ENCODE results near the gene RGL3. TPM values are rescaled to one million over a fixed set of nuclear protein-coding genes. Genes with fewer than 3 reads are reported as not detected.

The RGL3 gene
- total and polyA plus RNA-seq, 10 of the 15 experiments (the other 5 are each of a cell fraction or from before 2014, with no cell fraction given): not detected

DNA sequence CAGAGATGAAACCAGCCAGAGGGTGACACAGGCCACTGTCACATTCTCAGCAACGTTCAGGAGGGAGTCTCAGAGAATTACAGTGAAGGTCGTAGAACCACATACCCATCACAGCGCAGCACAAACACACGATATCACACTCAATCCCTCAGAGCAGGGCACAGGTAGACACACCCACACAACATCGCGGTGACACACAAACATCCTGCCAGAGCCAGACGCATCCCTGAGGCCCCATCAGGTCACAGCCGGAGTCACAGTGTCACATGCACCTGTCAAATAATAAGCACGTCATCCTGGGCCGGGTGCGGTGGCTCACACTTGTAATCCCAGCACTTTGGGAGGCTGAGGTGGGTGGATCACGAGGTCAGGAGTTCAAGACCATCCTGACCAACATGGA lies 44.3 kb upstream of the RGL3 start:
- intact Hi-C loops (cut with micrococcal nuclease; ENCODE audit: unreplicated experiment): no loop called here
- FAIRE-seq: no peak
- Histone ChIP-seq H3K79me2 (ENCODE audit: control insufficient read depth, insufficient read depth, low read length) (no peaks in the 10 kb centered on the region), H3K27ac (ENCODE audit: control insufficient read depth, insufficient read depth) (no peak overlapping the region), H3K27me3 (replicated peaks in 1 of 2; ENCODE audit: control insufficient read depth in 2 of 2, insufficient read depth in 2 of 2, low read length in 1 of 2) (no peaks in the 10 kb centered on the region), H3K4me1 (ENCODE audit: control insufficient read depth, insufficient read depth, low read length) (no peaks in the 10 kb centered on the region; the same call in 1 of the 2 replicates), H2AFZ (ENCODE audit: control insufficient read depth, low read depth, low read length) (no peak overlapping the region), H3K9me3 (replicated peaks; ENCODE audit: control insufficient read depth, insufficient read depth, low read length) (no peaks in the 10 kb centered on the region), H3K4me2 (ENCODE audit: control insufficient read depth, insufficient read depth) (no peak overlapping the region), H3K9ac (ENCODE audit: control insufficient read depth, insufficient read depth, low read length) (no peak overlapping the region), H3K4me3 (no peak overlapping the region), H4K20me1 (ENCODE audit: control insufficient read depth, insufficient read depth) (no peaks in the 10 kb centered on the region), H3K36me3 (ENCODE audit: control insufficient read depth in 2 of 2, insufficient read depth in 2 of 2, low read length in 1 of 2) (no peaks in the 10 kb centered on the region)
- BruUV-seq (replicated peaks): no TSS peak
- WGBS (ENCODE audit: insufficient coverage, insufficient replicate concordance, low lambda C conversion rate, missing lambda C conversion rate): 23% methylated on average over 12 of the region's 12 CpGs
- ChIA-PET CTCF (no interaction called here), RAD21 (ENCODE audit: unreplicated experiment) (no interaction called here), POLR2A (interaction anchor here (0.6 to 0.7 kb wide), 2 partner anchors 9 to 134 kb away, joined by 3 to 4 read pairs; no protein-coding TSS in a partner anchor), SMC1A (ENCODE audit: uncharacterized antibody, unreplicated experiment) (no interaction called here)
- no peak for DNase-seq (ENCODE audit: low read depth, low spot score)
- ATAC-seq: 0 out of 3 replicates have a peak, but pooled peaks have one; percentile 14
- TF ChIP-seq, protein P1, sequence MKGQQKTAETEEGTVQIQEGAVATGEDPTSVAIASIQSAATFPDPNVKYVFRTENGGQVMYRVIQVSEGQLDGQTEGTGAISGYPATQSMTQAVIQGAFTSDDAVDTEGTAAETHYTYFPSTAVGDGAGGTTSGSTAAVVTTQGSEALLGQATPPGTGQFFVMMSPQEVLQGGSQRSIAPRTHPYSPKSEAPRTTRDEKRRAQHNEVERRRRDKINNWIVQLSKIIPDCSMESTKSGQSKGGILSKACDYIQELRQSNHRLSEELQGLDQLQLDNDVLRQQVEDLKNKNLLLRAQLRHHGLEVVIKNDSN (IDR thresholded peaks at IDR 0.05; ENCODE audit: borderline replicate concordance, extremely low read length, insufficient read depth, low read depth, low read length): no peak
- no peak for TF ChIP-seq ZZZ3 (IDR thresholded peaks at IDR 0.05; ENCODE audit: control insufficient read depth, insufficient read length, low read depth)
- no peak for TF ChIP-seq NFXL1 (IDR thresholded peaks at IDR 0.05; ENCODE audit: borderline replicate concordance)
- in situ Hi-C loops (cut with MboI): no loop called here

DNA sequence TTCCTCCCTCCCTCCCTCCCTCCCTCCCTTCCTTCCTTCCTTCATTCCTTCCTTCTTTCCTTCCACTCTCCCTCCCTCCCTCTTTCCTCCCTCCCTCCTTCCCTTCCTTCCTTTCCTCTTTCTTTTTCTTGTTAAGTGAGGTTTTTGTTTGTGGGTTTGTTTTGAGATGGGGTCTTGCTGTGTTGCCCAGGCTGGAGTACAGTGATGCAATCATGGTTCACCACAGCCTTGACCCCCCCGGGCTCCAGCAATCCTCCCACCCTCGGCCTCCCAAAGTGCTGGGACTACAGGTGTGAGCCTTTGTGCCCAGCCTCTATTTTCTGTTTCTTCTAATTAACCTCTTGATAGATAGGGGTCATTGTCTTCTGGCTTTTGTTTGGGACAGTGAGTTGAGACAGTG lies 42.3 kb upstream of the RGL3 start:
- H3K9ac ChIP-seq (ENCODE audit: control insufficient read depth, insufficient read depth, low read length): no peak overlapping the region
- H3K4me3 ChIP-seq: no peak overlapping the region
- CTCF ChIA-PET: interaction anchor here (0.6 to 1.6 kb wide), 3 partner anchors 10 to 78 kb away, joined by 3 to 5 read pairs (median 3); no protein-coding TSS in a partner anchor
- RAD21 ChIA-PET (ENCODE audit: unreplicated experiment): interaction anchor here (0.7 kb wide), 1 partner anchor 25 kb away, joined by 3 read pairs; no protein-coding TSS in a partner anchor
- no peak overlapping the region for H2AFZ ChIP-seq (ENCODE audit: control insufficient read depth, low read depth, low read length)
- no peaks in the 10 kb centered on the region for H3K9me3 ChIP-seq (replicated peaks; ENCODE audit: control insufficient read depth, insufficient read depth, low read length)
- no peaks in the 10 kb centered on the region for H4K20me1 ChIP-seq (ENCODE audit: control insufficient read depth, insufficient read depth)
- no peak overlapping the region for H3K27ac ChIP-seq (ENCODE audit: control insufficient read depth, insufficient read depth)
- POLR2A ChIA-PET: no interaction called here
- no peaks in the 10 kb centered on the region for H3K27me3 ChIP-seq (replicated peaks in 1 of 2; ENCODE audit: control insufficient read depth in 2 of 2, insufficient read depth in 2 of 2, low read length in 1 of 2)
- DNase-seq (ENCODE audit: low read depth, low spot score) (no peak), FAIRE-seq (no peak), ATAC-seq (no peak)
- no peak overlapping the region for H3K4me2 ChIP-seq (ENCODE audit: control insufficient read depth, insufficient read depth)
- intact Hi-C loops (cut with micrococcal nuclease; ENCODE audit: unreplicated experiment): no loop called here
- H3K36me3 ChIP-seq (ENCODE audit: control insufficient read depth in 2 of 2, insufficient read depth in 2 of 2, low read length in 1 of 2): no peaks in the 10 kb centered on the region
- H3K79me2 ChIP-seq (ENCODE audit: control insufficient read depth, insufficient read depth, low read length): no peaks in the 10 kb centered on the region
- 44% methylated on average over 2 of the region's 2 CpGs for WGBS (ENCODE audit: insufficient coverage, insufficient replicate concordance, low lambda C conversion rate, missing lambda C conversion rate)
- no peaks in the 10 kb centered on the region; the same call in 1 of the 2 replicates for H3K4me1 ChIP-seq (ENCODE audit: control insufficient read depth, insufficient read depth, low read length)
- SMC1A ChIA-PET (ENCODE audit: uncharacterized antibody, unreplicated experiment): no interaction called here
- no TSS peak for BruUV-seq (replicated peaks)
- in situ Hi-C loops (cut with MboI): no loop called here
- TF ChIP-seq SP1 (IDR thresholded peaks at IDR 0.05; ENCODE audit: low read depth, low read length): no peak
- TF ChIP-seq YBX1 (IDR thresholded peaks at IDR 0.05): no peak
- TF ChIP-seq, protein P2, sequence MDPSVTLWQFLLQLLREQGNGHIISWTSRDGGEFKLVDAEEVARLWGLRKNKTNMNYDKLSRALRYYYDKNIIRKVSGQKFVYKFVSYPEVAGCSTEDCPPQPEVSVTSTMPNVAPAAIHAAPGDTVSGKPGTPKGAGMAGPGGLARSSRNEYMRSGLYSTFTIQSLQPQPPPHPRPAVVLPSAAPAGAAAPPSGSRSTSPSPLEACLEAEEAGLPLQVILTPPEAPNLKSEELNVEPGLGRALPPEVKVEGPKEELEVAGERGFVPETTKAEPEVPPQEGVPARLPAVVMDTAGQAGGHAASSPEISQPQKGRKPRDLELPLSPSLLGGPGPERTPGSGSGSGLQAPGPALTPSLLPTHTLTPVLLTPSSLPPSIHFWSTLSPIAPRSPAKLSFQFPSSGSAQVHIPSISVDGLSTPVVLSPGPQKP (IDR thresholded peaks at IDR 0.05; ENCODE audit: low read depth, low read length): no peak
- TF ChIP-seq RAD51 (IDR thresholded peaks at IDR 0.05): no peak
- no peak for TF ChIP-seq SMARCA5 (IDR thresholded peaks at IDR 0.05)
- no peak for TF ChIP-seq PAX5 (IDR thresholded peaks at IDR 0.05; ENCODE audit: borderline replicate concordance, low read depth, low read length)
- TF ChIP-seq, protein P3, sequence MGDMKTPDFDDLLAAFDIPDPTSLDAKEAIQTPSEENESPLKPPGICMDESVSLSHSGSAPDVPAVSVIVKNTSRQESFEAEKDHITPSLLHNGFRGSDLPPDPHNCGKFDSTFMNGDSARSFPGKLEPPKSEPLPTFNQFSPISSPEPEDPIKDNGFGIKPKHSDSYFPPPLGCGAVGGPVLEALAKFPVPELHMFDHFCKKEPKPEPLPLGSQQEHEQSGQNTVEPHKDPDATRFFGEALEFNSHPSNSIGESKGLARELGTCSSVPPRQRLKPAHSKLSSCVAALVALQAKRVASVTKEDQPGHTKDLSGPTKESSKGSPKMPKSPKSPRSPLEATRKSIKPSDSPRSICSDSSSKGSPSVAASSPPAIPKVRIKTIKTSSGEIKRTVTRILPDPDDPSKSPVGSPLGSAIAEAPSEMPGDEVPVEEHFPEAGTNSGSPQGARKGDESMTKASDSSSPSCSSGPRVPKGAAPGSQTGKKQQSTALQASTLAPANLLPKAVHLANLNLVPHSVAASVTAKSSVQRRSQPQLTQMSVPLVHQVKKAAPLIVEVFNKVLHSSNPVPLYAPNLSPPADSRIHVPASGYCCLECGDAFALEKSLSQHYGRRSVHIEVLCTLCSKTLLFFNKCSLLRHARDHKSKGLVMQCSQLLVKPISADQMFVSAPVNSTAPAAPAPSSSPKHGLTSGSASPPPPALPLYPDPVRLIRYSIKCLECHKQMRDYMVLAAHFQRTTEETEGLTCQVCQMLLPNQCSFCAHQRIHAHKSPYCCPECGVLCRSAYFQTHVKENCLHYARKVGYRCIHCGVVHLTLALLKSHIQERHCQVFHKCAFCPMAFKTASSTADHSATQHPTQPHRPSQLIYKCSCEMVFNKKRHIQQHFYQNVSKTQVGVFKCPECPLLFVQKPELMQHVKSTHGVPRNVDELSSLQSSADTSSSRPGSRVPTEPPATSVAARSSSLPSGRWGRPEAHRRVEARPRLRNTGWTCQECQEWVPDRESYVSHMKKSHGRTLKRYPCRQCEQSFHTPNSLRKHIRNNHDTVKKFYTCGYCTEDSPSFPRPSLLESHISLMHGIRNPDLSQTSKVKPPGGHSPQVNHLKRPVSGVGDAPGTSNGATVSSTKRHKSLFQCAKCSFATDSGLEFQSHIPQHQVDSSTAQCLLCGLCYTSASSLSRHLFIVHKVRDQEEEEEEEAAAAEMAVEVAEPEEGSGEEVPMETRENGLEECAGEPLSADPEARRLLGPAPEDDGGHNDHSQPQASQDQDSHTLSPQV (IDR thresholded peaks at IDR 0.05): no peak
- TF ChIP-seq POLR2A (IDR thresholded peaks at IDR 0.05; ENCODE audit: low read depth, low read length): no peak
- no peak for TF ChIP-seq IKZF2 (IDR thresholded peaks at IDR 0.05)
- TF ChIP-seq TARDBP (IDR thresholded peaks at IDR 0.05; ENCODE audit: borderline replicate concordance): no peak

All from GM12878 (cell line).